CD4-positive, alpha-beta T cell treated with Interleukin-2 at 100 ng/mL for 4 hours (primary cell): ENCODE results near the gene FMNL3.

Experiments
- DNase-seq: peaks from one replicate; pipeline ENCODE4 v3.0.0-alpha.2; 2020; ENCODE audit warnings: low spot score

FMNL3 gene

DNA sequence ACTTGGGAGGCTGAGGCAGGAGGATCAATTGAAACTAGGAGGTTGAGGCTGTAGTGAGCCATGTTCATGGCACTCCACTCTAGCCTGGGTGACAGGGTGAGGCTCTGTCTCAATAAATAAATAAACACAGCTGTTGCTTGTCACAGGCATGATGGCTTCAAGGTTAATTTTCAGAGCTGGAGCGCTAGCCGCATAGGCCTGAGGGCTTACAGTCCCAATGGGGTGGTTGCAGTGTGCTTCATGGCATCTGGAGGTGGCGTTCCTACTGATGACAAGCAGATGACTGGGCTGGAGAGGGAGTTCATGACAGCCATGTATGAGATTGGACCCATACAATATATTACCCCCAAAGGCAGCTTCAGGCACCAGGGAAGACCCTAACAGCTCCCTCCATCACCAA is 1.6 kb upstream of the FMNL3 start:
- DNase-seq, result no peak

- no peak for DNase-seq
Observed at GRCh38 chr12:49707812-49708147, 575 bp upstream of the FMNL3 start.

GRCh38 chr12:49706351-49707127 is 666 bp downstream of the FMNL3 start:
- no peak for DNase-seq

GRCh38 chr12:49705479-49706134 is 1.6 kb downstream of the FMNL3 start:
- DNase-seq, result peak; percentile 23

DNA sequence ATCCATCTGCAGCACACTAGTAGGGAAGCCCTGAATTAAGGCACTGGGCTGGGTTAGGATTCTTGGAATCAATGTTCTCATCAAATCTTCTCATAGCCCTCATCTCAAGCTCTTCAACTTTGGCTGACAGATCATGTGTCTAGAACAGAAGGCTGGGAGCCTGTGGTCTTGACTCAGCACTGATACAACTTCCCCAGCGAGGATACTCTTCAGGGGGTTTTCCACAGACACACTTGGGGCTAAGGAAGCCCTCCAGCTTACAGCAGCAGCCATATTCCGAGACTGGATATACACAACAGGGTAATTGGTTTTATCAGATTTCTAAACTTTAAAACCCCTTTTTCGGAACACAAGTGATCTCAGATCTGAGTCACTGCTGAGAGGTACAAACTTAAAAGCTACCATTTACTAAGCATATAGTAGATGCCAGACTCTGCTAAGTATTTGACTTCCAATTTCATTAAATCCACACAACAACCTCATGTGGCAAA is 3.5 kb downstream of the FMNL3 start:
- peak; percentile 72 for DNase-seq

- no peak for DNase-seq
Observed at GRCh38 chr12:49702676-49703215, 4.5 kb downstream of the FMNL3 start.

DNA sequence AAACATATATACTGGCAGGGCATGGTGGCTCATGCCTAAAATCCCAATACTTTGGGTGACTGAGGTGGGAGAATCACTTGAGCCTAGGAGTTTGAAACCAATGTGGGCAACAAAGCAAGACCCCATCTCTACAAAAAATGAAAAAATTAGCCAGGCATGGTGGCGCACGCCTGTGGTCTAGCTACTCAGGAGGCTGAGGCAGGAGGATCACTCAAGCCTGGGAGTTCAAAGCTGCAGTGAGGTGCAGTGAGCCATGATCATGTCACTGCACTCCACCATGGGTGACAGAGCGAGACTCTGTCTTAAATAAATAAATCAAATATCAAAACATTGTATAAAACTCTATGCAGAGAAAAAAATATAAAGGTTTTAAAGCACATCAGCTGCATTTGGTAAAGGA is 5.2 kb downstream of the FMNL3 start:
- DNase-seq, result no peak

- DNase-seq, result peak; percentile 37
Observed at GRCh38 chr12:49698619-49699545, 8.3 kb downstream of the FMNL3 start.

DNA sequence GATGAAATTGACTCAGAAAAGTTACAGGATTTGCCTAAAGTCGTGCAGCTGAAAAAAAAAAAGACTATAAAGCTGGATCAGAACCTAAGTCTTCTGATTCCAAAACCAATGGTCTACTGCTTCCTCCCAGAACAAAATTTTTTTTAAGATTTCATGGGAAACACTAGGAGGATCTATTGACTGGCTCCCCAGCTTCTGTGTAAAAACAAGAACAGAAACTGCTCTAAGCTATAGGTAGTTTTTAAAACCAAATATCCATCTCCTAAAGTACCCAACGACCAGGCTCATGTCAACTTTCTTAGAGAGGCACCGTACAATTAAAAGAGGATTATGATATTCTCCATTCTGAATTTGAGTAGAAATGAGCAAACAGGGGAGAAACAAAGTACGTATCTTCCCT is 9.4 kb downstream of the FMNL3 start:
- no peak for DNase-seq

GRCh38 chr12:49696723-49697122 is 10.5 kb downstream of the FMNL3 start:
- no peak for DNase-seq

DNA sequence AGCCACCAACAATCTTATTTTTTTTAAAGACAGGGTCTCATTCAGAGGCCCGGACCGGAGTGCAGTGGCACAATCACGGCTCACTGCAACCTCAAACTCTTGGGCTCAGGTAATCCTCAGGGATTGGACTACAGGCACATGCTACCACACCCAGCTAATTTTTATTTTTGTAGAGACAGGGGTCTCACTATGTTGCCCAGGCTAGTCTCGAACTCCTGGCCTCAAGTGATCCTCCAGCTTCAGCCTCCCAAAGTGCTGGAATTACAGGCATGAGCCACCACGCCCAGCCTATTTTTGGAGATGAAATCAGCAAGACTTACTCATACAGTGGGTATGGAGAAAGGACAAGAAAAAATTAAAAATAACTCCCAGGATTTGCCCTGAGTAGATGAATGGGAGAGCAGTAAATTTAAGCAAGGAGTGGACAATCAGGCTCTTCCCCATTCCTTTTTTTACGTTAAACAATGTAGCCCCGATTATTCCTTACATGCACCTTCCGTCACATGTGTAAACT is 13.2 kb downstream of the FMNL3 start:
- no peak for DNase-seq

DNA sequence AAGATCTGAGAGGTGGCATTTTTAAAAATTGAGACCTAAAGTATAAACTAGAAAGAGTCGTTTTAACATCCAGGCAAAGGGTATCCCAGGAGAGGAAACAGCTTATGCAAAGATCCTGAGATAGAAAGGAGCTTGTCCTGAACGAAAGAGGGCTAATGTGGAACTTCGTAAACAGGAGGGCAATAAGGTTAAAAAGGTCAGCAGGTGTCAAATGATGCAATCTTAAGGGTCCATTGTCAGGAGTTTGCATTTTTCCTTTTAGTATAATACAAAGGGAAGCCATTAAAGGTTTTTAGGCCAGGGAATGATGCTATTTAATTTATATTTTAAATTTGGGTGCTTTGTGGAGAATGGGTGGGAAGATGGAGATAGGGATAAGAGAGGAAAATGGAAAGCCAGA is 14.4 kb downstream of the FMNL3 start:
- no peak for DNase-seq

GRCh38 chr12:49689785-49690184 is 17.4 kb downstream of the FMNL3 start:
- no peak for DNase-seq

- no peak for DNase-seq
Observed at GRCh38 chr12:49689237-49689636, 18.0 kb downstream of the FMNL3 start.

- no peak for DNase-seq
Observed at GRCh38 chr12:49687941-49688340, 19.3 kb downstream of the FMNL3 start.

GRCh38 chr12:49684310-49684854 is 22.8 kb downstream of the FMNL3 start:
- no peak for DNase-seq

DNA sequence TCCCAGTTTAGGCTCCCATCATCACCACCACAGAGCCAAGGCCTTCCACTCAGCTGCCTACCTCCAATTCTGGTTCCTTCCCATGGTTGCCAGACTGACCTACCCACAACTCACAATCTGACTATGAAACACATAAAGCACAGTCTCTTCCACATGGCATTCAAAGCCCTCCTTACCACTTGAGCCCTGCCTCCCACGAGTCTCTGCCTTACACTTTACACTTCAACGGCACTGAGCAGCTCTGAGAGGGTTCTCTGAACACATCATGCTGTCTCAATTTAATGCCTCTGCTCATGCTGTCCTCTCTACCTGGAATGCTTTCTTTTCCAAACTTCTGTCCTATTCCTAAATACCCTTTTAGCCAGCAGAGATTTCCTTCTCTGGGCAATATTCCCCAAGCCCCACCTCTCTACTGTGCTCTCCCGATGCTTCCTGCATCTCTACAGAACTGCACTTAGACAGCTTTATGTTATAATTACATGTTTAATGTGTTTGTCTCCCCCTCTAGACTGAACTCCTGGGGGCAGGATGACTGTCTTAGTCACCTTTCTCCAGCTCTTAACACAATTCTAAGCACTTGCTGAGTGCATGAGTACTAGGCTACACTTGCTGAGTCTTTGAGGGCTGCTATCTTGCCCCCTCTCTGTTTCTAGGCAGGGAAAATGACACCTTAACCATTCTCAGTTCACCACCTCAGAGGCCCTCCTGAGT is 23.5 kb downstream of the FMNL3 start:
- no peak for DNase-seq

DNA sequence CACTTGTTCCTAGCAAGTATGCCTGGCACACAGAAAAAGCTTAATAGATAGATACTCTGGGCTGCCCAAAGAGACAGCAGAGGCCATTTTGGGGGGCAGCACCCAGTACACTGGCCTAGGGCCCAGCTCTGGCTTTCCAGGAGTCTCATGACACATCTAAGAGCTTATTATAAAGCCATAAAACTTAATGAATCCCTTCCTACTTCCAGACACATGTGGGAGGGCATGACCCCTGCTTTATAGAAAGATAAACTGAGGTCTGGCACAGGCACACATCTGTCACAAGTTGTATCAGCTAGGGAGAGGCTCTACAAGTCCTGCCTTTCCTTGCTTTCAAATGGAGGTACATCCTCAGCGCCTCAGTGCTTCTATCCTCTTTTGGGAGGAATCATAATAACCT is 27.1 kb downstream of the FMNL3 start:
- DNase-seq, result no peak

DNA sequence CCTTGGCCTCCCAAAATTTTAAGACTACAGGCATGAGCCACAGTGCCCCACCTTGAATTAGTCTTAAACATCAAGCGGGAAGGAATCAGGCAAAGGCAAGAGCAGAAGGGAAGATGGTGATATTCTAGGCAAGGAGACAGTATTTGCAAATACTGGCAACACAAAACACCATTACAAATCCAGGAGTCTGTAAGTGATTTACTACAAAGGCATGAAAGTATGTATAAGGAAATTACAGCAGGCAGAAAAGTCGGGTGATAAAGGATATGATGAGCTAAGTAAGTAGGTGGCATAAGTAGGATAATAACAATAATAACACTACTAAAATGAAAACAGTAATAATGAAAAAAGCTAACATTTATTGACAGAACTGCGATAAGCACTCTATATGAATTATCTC is 28.5 kb downstream of the FMNL3 start:
- DNase-seq, result no peak

GRCh38 chr12:49675137-49675536 is 32.1 kb downstream of the FMNL3 start:
- no peak for DNase-seq

GRCh38 chr12:49674318-49674981 is 32.8 kb downstream of the FMNL3 start:
- no peak for DNase-seq
